BLaER1 treated with 17β-estradiol and CSF1 and Interleukin-3, amounts not matched to agents 10 nM and 100 nM (cell line): ENCODE data around the gene ADGRB3.
A peak's percentile ranks its signal among the peaks of the same experiment; 100 is the strongest.

Source experiments
- H3K27ac ChIP-seq, 11 experiments: shearing (Covaris generic); formaldehyde crosslinking; 2 replicates each; pipeline ENCODE4 v1.8.1; 2022
- H3K27me3 ChIP-seq, 11 experiments: shearing (Covaris generic); formaldehyde crosslinking; 2 replicates each; pipeline ENCODE4 v1.8.1; 2022
- H3K36me3 ChIP-seq, 11 experiments: shearing (Covaris generic); formaldehyde crosslinking; 2 replicates each; pipeline ENCODE4 v1.8.1; 2022
- H3K4me1 ChIP-seq, 10 experiments: shearing (Covaris generic); formaldehyde crosslinking; 2 replicates each; pipeline ENCODE4 v1.8.1; 2022
- H3K4me2 ChIP-seq, 11 experiments: shearing (Covaris generic); formaldehyde crosslinking; 2 replicates each; pipeline ENCODE4 v1.8.1; 2022
- H3K4me3 ChIP-seq, 10 experiments: shearing (Covaris generic); formaldehyde crosslinking; 2 replicates each; pipeline ENCODE4 v1.8.1; 2022
- H3K9ac ChIP-seq, 11 experiments: shearing (Covaris generic); formaldehyde crosslinking; 2 replicates each; pipeline ENCODE4 v1.8.1; 2022
- H3K9me3 ChIP-seq, 11 experiments: shearing (Covaris generic); formaldehyde crosslinking; replicated peaks in 1 of 11; 2 replicates each; pipeline ENCODE4 v1.8.1; 2022
- H4K20me1 ChIP-seq, 11 experiments: shearing (Covaris generic); formaldehyde crosslinking; 2 replicates each; pipeline ENCODE4 v1.8.1; 2022
- Cebpa-rat ChIP-seq, 11 experiments: shearing (Covaris generic); IDR thresholded peaks; 2 replicates each; pipeline ENCODE4 v1.8.1; 2022

Gene ADGRB3

GRCh38 chr6:69072796-69073195 is 437.7 kb downstream of the ADGRB3 start:
- no peak overlapping the region for H3K9ac ChIP-seq
- no peak overlapping the region for H3K27ac ChIP-seq
- no peak overlapping the region for H3K4me2 ChIP-seq
- H3K4me1 ChIP-seq = no peaks in the 10 kb centered on the region
- H4K20me1 ChIP-seq = no peaks in the 10 kb centered on the region
- H3K9me3 ChIP-seq = no peaks in the 10 kb centered on the region
- H3K36me3 ChIP-seq = no peaks in the 10 kb centered on the region
- no peaks in the 10 kb centered on the region for H3K27me3 ChIP-seq
- H3K4me3 ChIP-seq = no peak overlapping the region
- no peak for TF ChIP-seq Cebpa-rat (IDR thresholded peaks at IDR 0.05)

GRCh38 chr6:69084746-69085335 is 449.8 kb downstream of the ADGRB3 start:
- Histone ChIP-seq H3K27me3 (no peaks in the 10 kb centered on the region), H3K27ac (no peak overlapping the region), H3K4me3 (no peak overlapping the region), H3K9ac (no peak overlapping the region), H3K9me3 (no peaks in the 10 kb centered on the region), H3K4me1 (no peaks in the 10 kb centered on the region; a peak in 1 of 20 replicates), H4K20me1 (no peaks in the 10 kb centered on the region), H3K4me2 (no peak overlapping the region), H3K36me3 (no peaks in the 10 kb centered on the region)
- peak in 1 of 11 experiments; percentile 25; a peak in 2 of 22 replicates for TF ChIP-seq Cebpa-rat (IDR thresholded peaks at IDR 0.05)

- Histone ChIP-seq H3K9me3 (no peaks in the 10 kb centered on the region), H3K4me1 (no peaks in the 10 kb centered on the region), H3K36me3 (no peaks in the 10 kb centered on the region), H4K20me1 (no peaks in the 10 kb centered on the region), H3K4me2 (no peak overlapping the region), H3K9ac (no peak overlapping the region), H3K27ac (no peak overlapping the region), H3K4me3 (no peak overlapping the region), H3K27me3 (no peaks in the 10 kb centered on the region)
- no peak for TF ChIP-seq Cebpa-rat (IDR thresholded peaks at IDR 0.05)
These were observed 451.6 kb downstream of the ADGRB3 start for GRCh38 chr6:69086689-69087088.

DNA sequence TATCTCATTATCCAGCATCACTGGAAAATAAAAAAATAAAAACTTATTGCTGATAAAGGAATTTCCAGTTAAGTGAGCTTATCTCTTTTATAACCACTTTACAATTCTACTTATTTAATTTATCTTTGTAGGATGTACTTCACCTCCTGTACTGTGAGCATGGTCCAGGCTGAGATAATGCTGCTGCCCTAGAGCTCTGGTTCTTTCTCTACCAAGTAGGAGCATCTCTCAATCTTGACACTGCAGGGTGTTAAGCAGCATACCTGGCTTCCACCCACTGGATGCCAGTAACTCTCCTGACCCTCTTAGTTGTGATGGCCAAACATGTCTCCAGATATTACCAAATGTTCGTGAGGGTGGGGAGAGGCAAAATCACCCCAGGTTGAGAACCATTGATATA is 454.5 kb downstream of the ADGRB3 start:
- Histone ChIP-seq H3K27me3 (no peaks in the 10 kb centered on the region), H3K36me3 (no peaks in the 10 kb centered on the region), H3K4me1 (no peaks in the 10 kb centered on the region), H3K4me3 (no peak overlapping the region), H4K20me1 (no peaks in the 10 kb centered on the region), H3K4me2 (no peak overlapping the region), H3K9ac (no peak overlapping the region), H3K9me3 (no peaks in the 10 kb centered on the region), H3K27ac (no peak overlapping the region)
- TF ChIP-seq Cebpa-rat (IDR thresholded peaks at IDR 0.05) = no peak

GRCh38 chr6:69090132-69090531 is 455.1 kb downstream of the ADGRB3 start:
- Histone ChIP-seq H3K36me3 (no peaks in the 10 kb centered on the region), H3K4me1 (no peaks in the 10 kb centered on the region), H3K27me3 (no peaks in the 10 kb centered on the region), H4K20me1 (no peaks in the 10 kb centered on the region), H3K4me2 (no peak overlapping the region), H3K4me3 (no peak overlapping the region), H3K9ac (no peak overlapping the region), H3K27ac (no peak overlapping the region), H3K9me3 (no peaks in the 10 kb centered on the region)
- TF ChIP-seq Cebpa-rat (IDR thresholded peaks at IDR 0.05) = no peak

- no peak overlapping the region for H3K4me3 ChIP-seq
- no peaks in the 10 kb centered on the region; a peak in 1 of 22 replicates for H3K9me3 ChIP-seq
- H3K9ac ChIP-seq = no peak overlapping the region
- H3K27ac ChIP-seq = no peak overlapping the region
- H3K27me3 ChIP-seq = no peaks in the 10 kb centered on the region
- no peaks in the 10 kb centered on the region for H3K4me1 ChIP-seq
- no peak for TF ChIP-seq Cebpa-rat (IDR thresholded peaks at IDR 0.05)
- no peak overlapping the region for H3K4me2 ChIP-seq
- no peaks in the 10 kb centered on the region for H4K20me1 ChIP-seq
- no peaks in the 10 kb centered on the region for H3K36me3 ChIP-seq
These were observed 461.6 kb downstream of the ADGRB3 start for GRCh38 chr6:69096681-69097080.

GRCh38 chr6:69097948-69098347 is 462.9 kb downstream of the ADGRB3 start:
- Histone ChIP-seq H3K4me1 (no peaks in the 10 kb centered on the region), H3K36me3 (no peaks in the 10 kb centered on the region), H3K27ac (no peak overlapping the region), H3K9ac (no peak overlapping the region), H3K4me3 (no peak overlapping the region), H3K4me2 (no peak overlapping the region), H3K27me3 (no peaks in the 10 kb centered on the region), H3K9me3 (no peaks in the 10 kb centered on the region; a peak in 1 of 22 replicates), H4K20me1 (no peaks in the 10 kb centered on the region)
- no peak for TF ChIP-seq Cebpa-rat (IDR thresholded peaks at IDR 0.05)

- Histone ChIP-seq H3K27ac (no peak overlapping the region), H3K4me1 (no peaks in the 10 kb centered on the region), H3K4me2 (no peak overlapping the region), H3K27me3 (no peaks in the 10 kb centered on the region), H3K9me3 (no peaks in the 10 kb centered on the region; a peak in 1 of 22 replicates), H3K36me3 (no peaks in the 10 kb centered on the region), H3K4me3 (no peak overlapping the region), H4K20me1 (no peaks in the 10 kb centered on the region), H3K9ac (no peak overlapping the region)
- no peak for TF ChIP-seq Cebpa-rat (IDR thresholded peaks at IDR 0.05)
These were observed 463.8 kb downstream of the ADGRB3 start for GRCh38 chr6:69098910-69099309.

- Histone ChIP-seq H4K20me1 (no peaks in the 10 kb centered on the region), H3K27me3 (no peaks in the 10 kb centered on the region), H3K36me3 (no peaks in the 10 kb centered on the region), H3K4me1 (no peaks in the 10 kb centered on the region), H3K4me3 (no peak overlapping the region), H3K4me2 (no peak overlapping the region), H3K9me3 (no peaks in the 10 kb centered on the region; a peak in 1 of 22 replicates), H3K9ac (no peak overlapping the region), H3K27ac (no peak overlapping the region)
- TF ChIP-seq Cebpa-rat (IDR thresholded peaks at IDR 0.05) = no peak
These were observed 465.7 kb downstream of the ADGRB3 start for GRCh38 chr6:69100772-69101171.

DNA sequence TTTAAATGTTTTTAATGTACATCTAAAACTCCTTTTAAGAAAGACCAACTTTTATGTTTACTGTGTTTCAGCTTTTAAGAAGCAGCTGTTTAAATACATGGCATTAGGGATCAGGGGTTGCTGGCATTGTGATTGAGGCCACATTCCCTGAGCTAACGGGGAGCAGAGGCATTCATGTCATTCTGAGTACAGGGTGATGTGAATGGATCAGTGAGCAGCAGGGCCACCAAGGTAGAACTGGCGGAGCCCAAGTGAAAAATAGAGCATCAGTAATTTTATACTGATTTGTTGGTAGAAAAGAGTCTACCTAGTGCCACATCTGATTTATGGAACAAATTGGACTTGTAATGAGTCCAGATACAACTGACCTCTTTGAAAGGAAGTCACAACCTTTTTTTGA is 467.3 kb downstream of the ADGRB3 start:
- H3K4me3 ChIP-seq = no peak overlapping the region
- H4K20me1 ChIP-seq = no peaks in the 10 kb centered on the region
- no peak overlapping the region for H3K9ac ChIP-seq
- no peak for TF ChIP-seq Cebpa-rat (IDR thresholded peaks at IDR 0.05)
- H3K4me2 ChIP-seq = no peak overlapping the region
- H3K9me3 ChIP-seq = no peaks in the 10 kb centered on the region; a peak in 1 of 22 replicates
- H3K36me3 ChIP-seq = no peaks in the 10 kb centered on the region
- H3K27ac ChIP-seq = no peak overlapping the region
- no peaks in the 10 kb centered on the region for H3K4me1 ChIP-seq
- no peaks in the 10 kb centered on the region for H3K27me3 ChIP-seq
